K562 (cell line): ENCODE data around the gene RAP1GAP2. TPM values are rescaled to one million over a fixed set of nuclear protein-coding genes. Genes with fewer than 3 reads are reported as not detected.

Source experiments
- ATAC-seq: fragments of 200-7000 bp; cut with Tn5 transposase; 3 replicates; pipeline ENCODE4 v1.9.1; 2020; ENCODE audit warnings: moderate library complexity
- BruUV-seq: library from RNA; stranded (reverse); fragments of 400-500 nt; replicated peaks from 2 replicates; lab custom pipeline; 2021; lab: Mats Ljungman, UMichigan
- CTCF ChIA-PET: fragments of 300-600 bp; formaldehyde crosslinking; extraction: SDS; loops from one replicate; lab custom pipeline; 2021; ENCODE audit warnings: low intra/inter-chr PET ratio; lab: Yijun Ruan, JAX
- POLR2A ChIA-PET: fragments of 300-600, 350-650 bp; sonication (Branson Sonifier 250); formaldehyde crosslinking; extraction: SDS; loops from one replicate; lab custom pipeline; 2021; ENCODE audit warnings: antibody characterized with exemption, inconsistent platforms; lab: Yijun Ruan, JAX
- DNase-seq, 4 experiments: peaks; one replicate each; pipeline versions ENCODE4 v3.0.0 to v3.0.0-alpha.2; 2011 to 2018; ENCODE audit warnings: low spot score in 3 of 4, mixed read lengths in 3 of 4; ENCODE audit errors: extremely low read depth in 1 of 4
- FAIRE-seq: peaks from 2 replicates; lab custom pipeline; 2011; peaks lifted over from hg19 to GRCh38; lab: Jason Lieb, UNC
- H2AFZ ChIP-seq: 2 replicates; pipeline ENCODE4 v1.6.0; 2011; ENCODE audit warnings: low read depth, low read length, control low read depth, inconsistent platforms
- H3K27ac ChIP-seq: fragments of 200-600 bp; 3 replicates; pipeline ENCODE4 v1.8.0; 2011; ENCODE audit warnings: low read depth, mild to moderate bottlenecking, control low read depth, inconsistent platforms, low read length, moderate library complexity, mixed read lengths; ENCODE audit errors: extremely low read depth
- H3K27me3 ChIP-seq, 2 experiments: fragments of 300-600 bp in 1 of 2; 2 replicates in 1 of 2; 3 replicates in 1 of 2; pipeline versions ENCODE4 v1.6.0 to v1.8.0; 2011; ENCODE audit warnings: inconsistent platforms in 2 of 2, low read length in 2 of 2, mild to moderate bottlenecking in 1 of 2, mixed read lengths in 1 of 2, moderate library complexity in 1 of 2; ENCODE audit not compliant: control insufficient read depth in 2 of 2, insufficient read depth in 2 of 2
- H3K36me3 ChIP-seq: fragments of 300-600 bp; 3 replicates; pipeline ENCODE4 v1.8.0; 2011; ENCODE audit warnings: mild to moderate bottlenecking, low read length, inconsistent platforms; ENCODE audit not compliant: control insufficient read depth, insufficient read depth
- H3K4me1 ChIP-seq, 2 experiments: fragments of 200-600 bp in 1 of 2; replicated peaks in 1 of 2; 2 replicates in 1 of 2; 3 replicates in 1 of 2; pipeline versions ENCODE4 v1.5.1 to v1.8.0; 2011; ENCODE audit warnings: inconsistent platforms in 2 of 2, low read length in 2 of 2, mild to moderate bottlenecking in 1 of 2, mixed read lengths in 1 of 2, moderate library complexity in 1 of 2; ENCODE audit not compliant: control insufficient read depth in 2 of 2, insufficient read depth in 2 of 2
- H3K4me2 ChIP-seq: 2 replicates; pipeline ENCODE4 v1.6.1; 2011; ENCODE audit warnings: low read length, control low read depth, inconsistent platforms, mixed read lengths; ENCODE audit not compliant: insufficient read depth
- H3K4me3 ChIP-seq: fragments of 200-600 bp; sonication (generic), shearing (Covaris generic); 2 replicates; pipeline ENCODE4 v1.5.1; 2016; ENCODE audit warnings: control low read depth, inconsistent platforms
- H3K79me2 ChIP-seq: fragments of 200-600 bp; 3 replicates; pipeline ENCODE4 v1.8.0; 2011; ENCODE audit warnings: low read length, inconsistent platforms; ENCODE audit not compliant: control insufficient read depth, insufficient read depth
- H3K9ac ChIP-seq, 2 experiments: 2 replicates each; pipeline versions ENCODE4 v1.6.0 to v1.6.1; 2011; ENCODE audit warnings: low read depth in 2 of 2, low read length in 2 of 2, control low read depth in 1 of 2, inconsistent platforms in 1 of 2, mild to moderate bottlenecking in 1 of 2, mixed read lengths in 1 of 2; ENCODE audit not compliant: insufficient read depth in 1 of 2
- H3K9me1 ChIP-seq: one replicate; pipeline ENCODE4 v1.6.0; 2011; ENCODE audit warnings: inconsistent platforms, mild to moderate bottlenecking, low read length, moderate library complexity; ENCODE audit not compliant: control insufficient read depth, insufficient read depth
- H3K9me3 ChIP-seq: replicated peaks from 2 replicates; pipeline ENCODE4 v1.5.1; 2011; ENCODE audit warnings: low read depth, low read length, inconsistent platforms; ENCODE audit not compliant: control insufficient read depth, insufficient read depth
- H4K20me1 ChIP-seq: replicated peaks from 2 replicates; pipeline ENCODE4 v1.6.1; 2011; ENCODE audit warnings: low read length, inconsistent platforms, mixed read lengths; ENCODE audit not compliant: control insufficient read depth, insufficient read depth
- CC2D1A ChIP-seq: fragments of 450-650 bp; IDR thresholded peaks from 2 replicates; pipeline ENCODE4 v1.6.1; 2017; ENCODE audit warnings: mild to moderate bottlenecking
- CGGBP1 ChIP-seq: fragments of 250-450 bp; sonication (Bioruptor Pico); IDR thresholded peaks from 2 replicates; pipeline ENCODE4 v1.9.0; 2021; ENCODE audit warnings: mild to moderate bottlenecking
- E2F4 ChIP-seq: sonication (generic); formaldehyde crosslinking; IDR thresholded peaks from 2 replicates; pipeline ENCODE4 v1.8.0; 2022; ENCODE audit warnings: mild to moderate bottlenecking, low read depth, missing genetic modification reagents
- EHMT2 ChIP-seq: fragments of 450-650 bp; IDR thresholded peaks from 2 replicates; pipeline ENCODE4 v1.6.1; 2018; ENCODE audit warnings: antibody characterized with exemption
- HDAC1 ChIP-seq, 2 experiments: fragments of 450-650 bp; IDR thresholded peaks; 2 replicates each; pipeline ENCODE4 v1.6.1; 2016 to 2017; ENCODE audit warnings: inconsistent platforms in 1 of 2, mild to moderate bottlenecking in 1 of 2, moderate library complexity in 1 of 2
- ID3 ChIP-seq, 2 experiments: fragments of 250-450 bp in 1 of 2; fragments of 450-650 bp in 1 of 2; sonication (Bioruptor Pico) in 1 of 2; IDR thresholded peaks; 2 replicates each; pipeline versions ENCODE4 v1.6.1 to v1.8.0; 2016 to 2021; ENCODE audit warnings: mild to moderate bottlenecking in 2 of 2, moderate library complexity in 2 of 2, missing compliant biosample characterization in 1 of 2, missing genetic modification characterization in 1 of 2
- MAFG ChIP-seq: fragments of 450-650 bp; conservative IDR thresholded peaks from 2 replicates; pipeline ENCODE4 v1.6.1; 2016; ENCODE audit warnings: missing genetic modification characterization, missing compliant biosample characterization
- PKNOX1 ChIP-seq: fragments of 450-650 bp; IDR thresholded peaks from 2 replicates; pipeline ENCODE4 v1.6.1; 2016
- PTTG1 ChIP-seq: fragments of 450-650 bp; IDR thresholded peaks from 2 replicates; pipeline ENCODE4 v1.6.1; 2016; ENCODE audit warnings: low read depth, mild to moderate bottlenecking, missing genetic modification characterization, missing compliant biosample characterization
- RFX7 ChIP-seq: fragments of 250-450 bp; sonication (Bioruptor Pico); IDR thresholded peaks from 2 replicates; pipeline ENCODE4 v1.5.1; 2021; ENCODE audit warnings: mild to moderate bottlenecking
- SMAD4 ChIP-seq: fragments of 250-450 bp; sonication (Bioruptor Pico); conservative IDR thresholded peaks from 2 replicates; pipeline ENCODE4 v1.8.0; 2021; ENCODE audit warnings: inconsistent platforms, mild to moderate bottlenecking, moderate library complexity
- TCF15 ChIP-seq: fragments of 250-450 bp; sonication (Bioruptor Pico); IDR thresholded peaks from 2 replicates; pipeline ENCODE4 v1.8.0; 2022; ENCODE audit warnings: moderate library complexity, mild to moderate bottlenecking, inconsistent platforms
- TFE3 ChIP-seq: fragments of 450-650 bp; formaldehyde crosslinking; IDR thresholded peaks from 2 replicates; pipeline ENCODE4 v1.4.0; 2020; ENCODE audit warnings: mild to moderate bottlenecking, mixed read lengths
- ZBTB34 ChIP-seq: fragments of 250-450 bp; sonication (Bioruptor Pico); IDR thresholded peaks from 2 replicates; pipeline ENCODE4 v1.8.0; 2021; ENCODE audit warnings: mild to moderate bottlenecking, moderate library complexity
- ZFP1 ChIP-seq: fragments of 450-650 bp; formaldehyde crosslinking; IDR thresholded peaks from 2 replicates; pipeline ENCODE4 v1.4.0; 2020; ENCODE audit warnings: mild to moderate bottlenecking, mixed read lengths
- ZNF41 ChIP-seq: fragments of 250-450 bp; sonication (Bioruptor Pico); conservative IDR thresholded peaks from 2 replicates; pipeline ENCODE4 v1.4.0; 2020; ENCODE audit warnings: mild to moderate bottlenecking
- WGBS: fragments of 100-300 bp; shearing (Covaris generic); methylation state at CpG from one replicate; pipeline ENCODE4 v1.1.6; 2016; ENCODE audit warnings: low coverage, mixed read lengths; ENCODE audit not compliant: insufficient coverage; ENCODE audit errors: missing lambda C conversion rate; 5-methylcytosine and 5-hydroxymethylcytosine counted together
- in situ Hi-C: fragments of 300-500 bp; cut with MboI; formaldehyde crosslinking; loops from 4 replicates; pipeline ENCODE4 v1.15.0; 2018; ENCODE audit warnings: inconsistent platforms, mixed read lengths
- intact Hi-C: fragments of 100-400 bp; cut with micrococcal nuclease; formaldehyde crosslinking; loops from 2 replicates; pipeline ENCODE4 v1.14.2; 2022
- polyA plus RNA-seq, 8 experiments: library from polyadenylated mRNA; depleted of rRNA in 4 of 8; stranded (reverse) in 5 of 8; unstranded in 3 of 8; fragments of >200 nt; fragmentation: Nextera tagmentation in 2 of 8; fragmentation: Illumina TruSeq in 1 of 8; extraction: Ambion mirVana in 2 of 8; extraction: Trizol in 1 of 8; gene quantifications; 2 replicates each; pipeline versions ENCODE4 v1.2.1 to v1.2.3, GENCODE V29; 2011 to 2014; ENCODE audit warnings: inconsistent platforms in 1 of 8, missing spikeins in 1 of 8
- total RNA-seq, 7 experiments: library from RNA; depleted of rRNA in 6 of 7; stranded (reverse); fragments of >200 nt in 6 of 7; fragmentation: Illumina TruSeq in 2 of 7; extraction: Trizol in 2 of 7; gene quantifications; 2 replicates each; pipeline versions ENCODE4 v1.2.1 to v1.2.3, GENCODE V29; 2011 to 2021; ENCODE audit warnings: low replicate concordance in 1 of 7

Gene RAP1GAP2
- total and polyA plus RNA-seq, 9 of the 15 experiments (the other 6 are each of a cell fraction or from before 2014, with no cell fraction given), result 0.01 to 1.3 (median 0.42) TPM; not detected in 1

GRCh38 chr17:2952174-2952845 is 156.1 kb downstream of the RAP1GAP2 start:
- DNase-seq (no peak), ATAC-seq (no peak), FAIRE-seq (no peak)
- Histone ChIP-seq H4K20me1 (no peaks in the 10 kb centered on the region), H3K4me1 (no peaks in the 10 kb centered on the region), H3K36me3 (no peaks in the 10 kb centered on the region), H3K9me3 (no peaks in the 10 kb centered on the region), H3K9ac (no peak overlapping the region), H3K4me2 (no peak overlapping the region), H3K27ac (no peak overlapping the region), H3K79me2 (no peaks in the 10 kb centered on the region), H3K4me3 (no peak overlapping the region), H2AFZ (no peak overlapping the region), H3K27me3 (peaks cover 5 to 27% of the 10 kb centered on the region in 2 experiments; a peak in 3 of 5 replicates), H3K9me1 (no peaks in the 10 kb centered on the region)
- BruUV-seq, result no TSS peak
- CTCF ChIA-PET, result no interaction called here
- 2% methylated on average over 8 of the region's 8 CpGs for WGBS
- intact Hi-C loops (no loop called here), in situ Hi-C loops (no loop called here)
- POLR2A ChIA-PET, result interaction anchor here (0.9 kb wide), 1 partner anchor 45 kb away, joined by 3 read pairs; no protein-coding TSS in a partner anchor
- no peak for TF ChIP-seq MAFG (tag)
- no peak for TF ChIP-seq EHMT2
- no peak for TF ChIP-seq ZFP1 (CRISPR knock-in tag)
- no peak for TF ChIP-seq CGGBP1
- TF ChIP-seq ZBTB34, result no peak
- no peak for TF ChIP-seq PTTG1 (tag)
- no peak for TF ChIP-seq PKNOX1
- TF ChIP-seq CC2D1A, result no peak
- no peak for TF ChIP-seq RFX7
- TF ChIP-seq ZNF41 (CRISPR knock-in tag), result no peak
- TF ChIP-seq TCF15 (CRISPR knock-in tag), result no peak
- no peak for TF ChIP-seq SMAD4 (CRISPR knock-in tag)
- TF ChIP-seq TFE3 (CRISPR knock-in tag), result no peak
- TF ChIP-seq E2F4 (CRISPR knock-in tag), result no peak
- TF ChIP-seq ID3 (CRISPR knock-in tag; IDR thresholded peaks at IDR 0.05), result no peak
- no peak for TF ChIP-seq ID3 (tag; IDR thresholded peaks at IDR 0.05)
- TF ChIP-seq HDAC1 (IDR thresholded peaks at IDR 0.05), result no peak
